Kidney epithelial cell (primary cell): Measurements from ENCODE around the gene MAP2K4. TPM values are rescaled to one million over a fixed set of nuclear protein-coding genes. Genes with fewer than 3 reads are reported as not detected.
"Not testable (repeated sequence)": the region's sequence is repeated elsewhere in the genome, so short reads cannot be mapped to it uniquely, and the experiment has no call there.

Experiments
- DNase-seq: peaks from one replicate; pipeline ENCODE4 v3.0.0-alpha.2; 2010; ENCODE audit warnings: low read depth
- H3K27me3 ChIP-seq: 2 replicates; pipeline ENCODE4 v1.6.0; 2011; ENCODE audit warnings: low read length; ENCODE audit not compliant: control insufficient read depth, insufficient read depth
- H3K36me3 ChIP-seq: 2 replicates; pipeline ENCODE4 v1.5.1; 2011; ENCODE audit warnings: low read length; ENCODE audit not compliant: control insufficient read depth, insufficient read depth
- H3K4me3 ChIP-seq: 2 replicates; pipeline ENCODE4 v1.5.1; 2011; ENCODE audit warnings: low read depth, mild to moderate bottlenecking, control low read depth, low read length
- total RNA-seq: library from RNA; depleted of rRNA; stranded (reverse); fragments of >200 nt; gene quantifications from 2 replicates; pipeline ENCODE4 v1.2.3, GENCODE V29; 2015
- TF ChIP-seq, protein P1 (sequence below): IDR thresholded peaks from 2 replicates; pipeline ENCODE4 v1.5.1; 2011; ENCODE audit warnings: mild to moderate bottlenecking, moderate library complexity, low read length, control low read depth, inconsistent platforms; ENCODE audit not compliant: insufficient read depth, poor library complexity, severe bottlenecking

MAP2K4 gene
- total RNA-seq, 1 donor from 2014 or later = 21.6 TPM

DNA sequence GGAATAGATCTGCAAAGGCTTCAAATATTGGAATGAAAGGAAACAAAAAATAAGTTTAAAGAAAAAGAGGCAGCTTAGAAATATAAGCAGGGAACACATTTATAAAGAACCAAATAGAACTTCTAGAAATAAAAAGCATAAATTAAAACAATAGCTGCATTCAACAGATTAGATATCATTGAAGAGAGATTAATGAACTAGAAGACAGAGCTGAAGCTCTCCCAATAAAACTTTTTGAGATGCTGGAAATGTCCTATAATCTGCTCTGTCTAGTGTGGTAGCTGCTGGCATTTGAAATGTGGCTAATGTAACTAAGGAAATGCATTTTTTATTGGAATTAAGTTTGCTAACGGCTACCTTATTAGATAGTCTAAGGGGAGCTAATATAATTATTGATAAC, 115.6 kb downstream of the MAP2K4 start:
- TF ChIP-seq, protein P1, sequence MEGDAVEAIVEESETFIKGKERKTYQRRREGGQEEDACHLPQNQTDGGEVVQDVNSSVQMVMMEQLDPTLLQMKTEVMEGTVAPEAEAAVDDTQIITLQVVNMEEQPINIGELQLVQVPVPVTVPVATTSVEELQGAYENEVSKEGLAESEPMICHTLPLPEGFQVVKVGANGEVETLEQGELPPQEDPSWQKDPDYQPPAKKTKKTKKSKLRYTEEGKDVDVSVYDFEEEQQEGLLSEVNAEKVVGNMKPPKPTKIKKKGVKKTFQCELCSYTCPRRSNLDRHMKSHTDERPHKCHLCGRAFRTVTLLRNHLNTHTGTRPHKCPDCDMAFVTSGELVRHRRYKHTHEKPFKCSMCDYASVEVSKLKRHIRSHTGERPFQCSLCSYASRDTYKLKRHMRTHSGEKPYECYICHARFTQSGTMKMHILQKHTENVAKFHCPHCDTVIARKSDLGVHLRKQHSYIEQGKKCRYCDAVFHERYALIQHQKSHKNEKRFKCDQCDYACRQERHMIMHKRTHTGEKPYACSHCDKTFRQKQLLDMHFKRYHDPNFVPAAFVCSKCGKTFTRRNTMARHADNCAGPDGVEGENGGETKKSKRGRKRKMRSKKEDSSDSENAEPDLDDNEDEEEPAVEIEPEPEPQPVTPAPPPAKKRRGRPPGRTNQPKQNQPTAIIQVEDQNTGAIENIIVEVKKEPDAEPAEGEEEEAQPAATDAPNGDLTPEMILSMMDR = no peak
- Histone ChIP-seq H3K36me3 (no peaks in the 10 kb centered on the region), H3K4me3 (no peak overlapping the region), H3K27me3 (no peaks in the 10 kb centered on the region)
- DNase-seq = no peak

- TF ChIP-seq, protein P1 = no peak
- no peaks in the 10 kb centered on the region for H3K27me3 ChIP-seq
- no peaks in the 10 kb centered on the region for H3K36me3 ChIP-seq
- DNase-seq = no peak
- H3K4me3 ChIP-seq = no peak overlapping the region
Measured at GRCh38 chr17:12136646-12137045, 116.0 kb downstream of the MAP2K4 start.

DNA sequence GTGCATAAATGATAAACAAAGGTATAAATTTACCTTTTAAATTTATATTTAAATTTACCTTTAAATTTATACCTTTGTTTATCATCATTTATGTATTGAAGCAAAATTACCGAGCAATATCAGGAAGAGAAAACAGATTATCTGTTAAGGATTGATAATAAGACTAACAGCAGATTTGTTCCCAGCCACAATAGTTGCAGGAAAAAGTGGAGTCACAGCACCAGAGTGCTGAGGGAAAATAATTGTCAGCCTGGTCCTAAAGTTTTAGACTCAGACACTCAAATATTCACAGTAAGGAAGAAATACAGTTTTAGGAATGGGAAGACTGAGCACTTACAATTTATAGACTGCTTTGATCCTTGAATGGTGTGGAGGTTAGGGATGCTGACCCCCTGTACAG, 117.2 kb downstream of the MAP2K4 start:
- Histone ChIP-seq H3K27me3 (no peaks in the 10 kb centered on the region), H3K36me3 (no peaks in the 10 kb centered on the region), H3K4me3 (no peak overlapping the region)
- no peak for DNase-seq
- TF ChIP-seq, protein P1 = no peak

GRCh38 chr17:12140685-12141084, 120.0 kb downstream of the MAP2K4 start:
- DNase-seq = no peak
- TF ChIP-seq, protein P1 = no peak
- H3K4me3 ChIP-seq = no peak overlapping the region
- H3K36me3 ChIP-seq = no peaks in the 10 kb centered on the region
- H3K27me3 ChIP-seq = no peaks in the 10 kb centered on the region

DNA sequence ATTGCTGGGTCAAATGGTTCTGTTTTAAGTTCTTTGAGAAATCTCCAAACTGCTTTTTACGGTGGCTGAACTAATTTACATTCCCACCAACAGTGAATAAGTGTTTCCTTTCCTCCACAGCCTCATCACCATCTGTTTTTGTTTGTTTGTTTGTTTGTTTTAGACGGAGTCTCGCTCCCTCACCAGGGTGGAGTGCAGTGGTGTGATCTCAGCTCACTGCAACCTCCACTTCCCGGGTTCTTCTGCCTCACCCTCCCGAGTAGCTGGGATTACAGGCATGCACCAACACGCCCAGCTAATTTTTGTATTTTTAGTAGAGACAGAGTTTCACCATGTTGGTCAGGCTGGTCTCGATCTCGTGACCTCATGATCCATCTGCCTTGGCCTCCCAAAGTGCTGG, 141.5 kb downstream of the MAP2K4 start:
- not testable (repeated sequence) for H3K36me3 ChIP-seq, DNase-seq, H3K27me3 ChIP-seq, H3K4me3 ChIP-seq

GRCh38 chr17:12164085-12164484, 143.4 kb downstream of the MAP2K4 start:
- H3K36me3 ChIP-seq = no peaks in the 10 kb centered on the region
- H3K4me3 ChIP-seq = no peak overlapping the region
- DNase-seq = no peak
- TF ChIP-seq, protein P1 = no peak
- no peaks in the 10 kb centered on the region for H3K27me3 ChIP-seq
